NCI-H1092 treated with DMSO at 0.1 percent for 48 hours (cell line): ENCODE measurements around the gene EVC2.
A peak's percentile ranks its signal among the peaks of the same experiment; 100 is the strongest.

ENCODE experiments used
- DNase-seq: peaks from one replicate; lab custom pipeline; 2025; lab: John Stamatoyannopoulos, UW

The EVC2 gene

DNA sequence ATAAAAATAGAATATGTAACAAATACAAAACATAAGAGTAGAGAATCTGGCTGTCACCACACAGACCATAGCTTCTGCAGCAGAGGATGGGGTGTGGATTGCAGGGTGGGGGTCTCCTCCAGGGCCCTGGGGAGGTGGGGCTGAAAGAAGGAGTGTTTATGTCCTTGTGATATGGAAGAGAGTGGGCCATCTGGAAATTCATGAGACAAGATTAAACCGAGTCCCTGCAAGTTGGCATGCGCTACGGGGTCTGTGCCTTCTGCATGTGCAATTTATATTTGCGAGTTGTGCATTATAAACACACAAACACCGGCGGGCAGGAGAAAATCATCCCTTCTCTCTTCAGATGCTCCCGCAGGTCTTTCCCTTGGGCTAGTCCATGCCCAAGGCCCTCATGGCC lies 145.9 kb downstream of the EVC2 start:
- no peak for DNase-seq

GRCh38 chr4:5561286-5561685 lies 147.1 kb downstream of the EVC2 start:
- DNase-seq = no peak

DNA sequence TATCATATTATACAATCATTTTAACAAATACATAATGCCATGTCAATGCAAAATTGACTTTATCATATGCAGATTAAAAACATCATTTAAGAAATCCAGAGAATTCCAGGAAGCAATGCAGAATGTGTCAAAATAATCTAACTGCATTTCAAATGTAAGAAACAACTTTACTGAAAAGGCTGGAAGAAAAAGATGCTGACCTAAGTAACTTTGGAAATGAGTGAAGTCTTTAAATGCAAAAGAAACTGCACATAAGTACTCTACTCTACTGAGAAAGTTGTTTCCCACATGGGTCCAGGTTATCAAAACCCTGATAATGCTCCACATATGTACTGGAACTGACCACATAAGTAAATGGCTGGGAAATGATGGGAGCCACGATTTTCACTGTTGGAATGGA lies 149.9 kb downstream of the EVC2 start:
- no peak for DNase-seq

GRCh38 chr4:5554376-5554775 lies 154.0 kb downstream of the EVC2 start:
- no peak for DNase-seq

DNA sequence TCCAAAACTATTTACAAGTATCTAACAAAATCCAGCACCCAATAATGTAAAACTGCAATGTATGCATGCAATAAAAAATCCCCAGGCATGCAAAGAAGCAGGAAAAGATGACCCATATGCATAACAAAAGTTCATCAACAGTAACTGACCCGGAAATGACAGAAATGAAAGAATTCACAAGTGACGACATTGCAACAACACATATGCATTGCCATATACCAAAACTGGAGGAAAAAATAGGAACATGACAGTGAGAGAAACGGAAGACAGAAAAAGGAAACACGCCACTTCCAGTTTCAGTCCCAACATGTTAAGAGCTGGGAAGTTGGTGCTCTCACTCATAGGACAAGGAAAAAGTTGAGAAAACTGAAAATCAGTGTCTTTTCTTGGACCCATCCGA lies 154.6 kb downstream of the EVC2 start:
- DNase-seq = no peak

DNA sequence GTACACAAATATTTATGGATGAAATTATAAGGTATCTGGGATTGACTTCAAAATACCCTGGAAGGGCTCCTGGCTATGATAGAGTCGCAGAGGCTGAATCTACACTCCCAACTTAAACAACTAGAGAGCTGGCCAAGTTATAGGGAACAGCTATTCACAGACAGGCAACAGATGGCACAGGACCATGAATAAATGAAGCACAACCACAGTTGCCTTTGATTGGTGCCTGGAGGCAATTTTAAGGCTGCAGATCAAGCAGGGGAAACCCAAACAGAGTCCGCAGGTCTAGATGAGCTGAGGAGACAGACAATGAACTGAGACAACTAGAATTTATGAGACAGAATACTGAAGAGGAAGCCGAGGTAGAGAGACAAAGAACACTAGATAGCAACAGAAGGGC lies 155.9 kb downstream of the EVC2 start:
- no peak for DNase-seq

DNA sequence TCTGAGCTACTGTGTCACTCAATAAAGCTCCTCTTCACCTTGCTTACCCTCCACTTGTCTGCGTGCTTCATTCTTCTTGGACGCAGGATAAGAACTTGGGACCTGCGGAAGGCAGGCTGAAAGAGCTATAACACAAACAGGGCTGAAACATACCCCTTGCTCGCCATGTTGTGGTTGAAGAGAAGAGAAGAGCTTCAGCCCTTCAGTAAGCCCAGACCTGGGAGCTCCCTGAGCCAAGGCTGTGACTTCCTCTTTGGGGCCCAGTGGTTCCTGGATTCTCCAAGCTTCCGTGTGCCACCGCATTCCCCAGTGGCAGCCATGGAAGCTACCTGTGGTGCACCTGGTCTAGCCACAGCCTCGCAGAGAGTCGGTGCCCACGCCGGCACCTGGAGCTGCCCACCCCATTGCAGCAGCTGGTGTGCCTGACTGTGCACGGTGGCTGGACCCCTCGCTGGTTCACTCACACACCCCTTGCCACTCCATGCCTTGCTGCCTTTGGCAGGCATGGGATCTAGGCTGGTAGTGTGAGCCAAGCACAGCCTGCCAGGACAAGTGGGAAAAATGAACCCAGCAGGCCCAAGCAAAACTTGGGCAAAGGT lies 160.6 kb downstream of the EVC2 start:
- DNase-seq = no peak

GRCh38 chr4:5545271-5545670 lies 163.1 kb downstream of the EVC2 start:
- no peak for DNase-seq

GRCh38 chr4:5544762-5545161 lies 163.6 kb downstream of the EVC2 start:
- no peak for DNase-seq

- DNase-seq = no peak
These were observed 164.7 kb downstream of the EVC2 start for GRCh38 chr4:5543681-5544080.

GRCh38 chr4:5541169-5541568 lies 167.2 kb downstream of the EVC2 start:
- DNase-seq = no peak

- DNase-seq = no peak
These were observed 168.8 kb downstream of the EVC2 start for GRCh38 chr4:5539584-5539983.

GRCh38 chr4:5532100-5532499 lies 176.3 kb downstream of the EVC2 start:
- no peak for DNase-seq

GRCh38 chr4:5528031-5528436 lies 180.3 kb downstream of the EVC2 start:
- DNase-seq = no peak

DNA sequence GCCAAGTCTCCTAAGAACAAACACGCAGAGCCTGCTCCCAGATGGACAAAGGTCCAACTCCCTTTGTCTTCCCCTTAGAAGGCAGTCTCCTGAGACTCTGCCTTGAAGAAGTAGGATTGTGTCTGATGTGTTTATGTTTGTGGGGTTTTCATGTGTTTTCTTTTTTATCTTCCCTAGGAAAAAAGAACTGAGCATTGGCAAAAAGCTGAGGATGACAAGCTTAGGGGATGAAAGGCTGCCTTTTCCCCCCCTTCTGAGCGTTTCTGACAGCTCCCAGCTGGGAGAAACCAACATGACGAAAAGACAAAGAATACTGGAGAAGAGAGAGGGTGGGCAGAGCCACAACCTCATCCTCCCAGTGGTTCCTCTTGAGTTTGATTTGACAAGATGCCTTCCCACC lies 181.1 kb downstream of the EVC2 start:
- no peak for DNase-seq

DNA sequence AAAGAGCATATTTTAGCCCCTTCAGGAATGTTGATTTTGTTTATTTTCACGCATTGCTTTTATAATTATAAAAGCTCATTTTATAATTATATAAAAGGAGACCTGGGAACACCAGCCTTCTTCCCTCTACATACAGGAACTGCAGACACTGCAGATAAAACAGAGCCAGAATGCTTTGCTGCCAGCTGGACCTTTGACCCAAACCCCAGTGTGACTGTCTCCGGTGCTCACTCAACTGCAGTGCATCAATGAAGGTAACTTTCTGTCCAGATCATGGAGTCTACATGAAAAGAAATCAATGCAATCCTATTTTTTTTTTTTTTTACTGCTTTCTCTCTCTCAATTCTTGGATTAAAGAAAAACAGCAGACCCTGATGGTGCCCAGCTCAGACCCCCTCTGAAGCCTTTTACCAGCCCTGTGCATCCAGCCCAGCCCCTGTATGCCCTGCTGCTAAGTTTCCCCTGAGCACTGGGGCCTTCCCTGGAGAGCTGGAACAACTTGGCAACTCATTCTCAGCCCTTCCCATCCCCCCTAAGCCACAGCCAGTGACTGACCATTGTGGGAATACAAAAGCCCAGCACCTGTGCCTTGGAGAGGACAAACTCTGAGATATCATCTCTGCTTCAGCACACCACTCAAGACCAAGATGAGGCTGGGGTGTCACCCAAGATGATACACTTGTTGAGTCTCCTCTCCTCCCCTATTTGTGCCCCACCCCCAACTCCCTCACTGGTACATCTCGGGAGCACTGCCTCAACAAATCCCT lies 182.1 kb downstream of the EVC2 start:
- no peak for DNase-seq

GRCh38 chr4:5524446-5525299 lies 183.7 kb downstream of the EVC2 start:
- peak; percentile 54 for DNase-seq

DNA sequence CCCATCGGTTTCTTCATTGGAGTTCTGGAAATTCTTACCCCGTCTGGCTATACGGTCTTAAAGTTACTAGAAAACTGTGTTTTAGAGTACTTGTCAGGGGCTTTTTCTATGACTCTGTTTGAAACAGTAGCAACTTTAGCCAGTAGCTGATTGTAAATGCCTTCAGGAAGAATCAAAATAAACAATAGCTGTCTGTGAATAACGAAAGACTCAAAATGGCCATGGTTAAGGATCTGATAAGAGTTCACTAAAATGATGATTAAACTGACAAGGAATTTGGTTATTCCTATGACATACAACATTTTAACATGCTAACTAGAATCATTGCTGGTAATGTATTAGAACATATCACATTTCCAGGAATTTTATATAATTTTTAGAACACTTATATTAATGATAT lies 191.0 kb downstream of the EVC2 start:
- DNase-seq = no peak

DNA sequence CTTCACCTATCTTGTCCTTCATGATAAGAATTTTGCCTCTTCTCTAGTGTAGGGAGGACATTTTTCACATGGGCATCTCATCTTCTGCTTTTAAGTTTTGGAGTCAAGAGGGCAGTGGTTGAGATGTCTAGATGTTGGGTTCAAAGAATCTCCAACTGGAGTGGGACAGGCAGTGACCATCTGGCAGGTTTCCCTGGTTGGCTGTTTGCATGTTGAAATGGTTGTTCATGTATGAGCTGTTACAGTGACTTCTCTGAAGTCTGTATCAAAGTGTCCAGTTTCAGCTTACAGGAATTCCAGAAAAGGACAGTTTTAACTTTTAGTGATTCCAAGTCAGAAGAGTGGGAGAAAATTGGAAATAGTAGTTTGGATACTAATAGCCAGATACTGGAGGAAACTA lies 192.7 kb downstream of the EVC2 start:
- DNase-seq = no peak
